ENCODE measurements around the gene SGCE.

Gene SGCE

GRCh38 chr7:94618126-94618525 is 37.8 kb downstream of the SGCE start:
- DNase-seq, result no peak

GRCh38 chr7:94616855-94617254 is 39.1 kb downstream of the SGCE start:
- DNase-seq, result no peak

- no peak for DNase-seq
Observed at GRCh38 chr7:94615666-94616065, 40.3 kb downstream of the SGCE start.

GRCh38 chr7:94612661-94613060 is 43.3 kb downstream of the SGCE start:
- DNase-seq, result no peak

GRCh38 chr7:94612253-94612652 is 43.7 kb downstream of the SGCE start:
- DNase-seq, result no peak

GRCh38 chr7:94609561-94609960 is 46.4 kb downstream of the SGCE start:
- no peak for DNase-seq

- DNase-seq, result no peak
Observed at GRCh38 chr7:94605031-94605430, 50.9 kb downstream of the SGCE start.

GRCh38 chr7:94602181-94602580 is 53.8 kb downstream of the SGCE start:
- DNase-seq, result no peak

GRCh38 chr7:94600267-94600666 is 55.7 kb downstream of the SGCE start:
- DNase-seq, result no peak

GRCh38 chr7:94595717-94596116 is 60.2 kb downstream of the SGCE start:
- no peak for DNase-seq

- DNase-seq, result no peak
Observed at GRCh38 chr7:94594882-94595281, 61.1 kb downstream of the SGCE start.

GRCh38 chr7:94591176-94591575 is 64.8 kb downstream of the SGCE start:
- DNase-seq, result no peak

GRCh38 chr7:94590526-94591162 is 65.3 kb downstream of the SGCE start:
- no peak for DNase-seq

- DNase-seq, result no peak
Observed at GRCh38 chr7:94588075-94588474, 67.9 kb downstream of the SGCE start.

- DNase-seq, result peak; percentile 15
Observed at GRCh38 chr7:94584113-94584512, 71.8 kb downstream of the SGCE start.

- peak; percentile 26 for DNase-seq
Observed at GRCh38 chr7:94580601-94581000, 75.3 kb downstream of the SGCE start.

- no peak for DNase-seq
Observed at GRCh38 chr7:94579470-94579869, 76.5 kb downstream of the SGCE start.

GRCh38 chr7:94578614-94579013 is 77.3 kb downstream of the SGCE start:
- no peak for DNase-seq

GRCh38 chr7:94577357-94577756 is 78.6 kb downstream of the SGCE start:
- DNase-seq, result no peak

GRCh38 chr7:94576316-94576715 is 79.6 kb downstream of the SGCE start:
- no peak for DNase-seq

GRCh38 chr7:94575646-94576045 is 80.3 kb downstream of the SGCE start:
- no peak for DNase-seq

- no peak for DNase-seq
Observed at GRCh38 chr7:94571816-94572215, 84.1 kb downstream of the SGCE start.

- DNase-seq, result no peak
Observed at GRCh38 chr7:94567396-94567795, 88.5 kb downstream of the SGCE start.

GRCh38 chr7:94565247-94565894 is 90.6 kb downstream of the SGCE start:
- DNase-seq, result no peak

GRCh38 chr7:94562525-94562924 is 93.4 kb downstream of the SGCE start:
- DNase-seq, result no peak
